ENCODE results near the gene LRRC4C.

GRCh38 chr11:40246983-40247382 lies 1212.5 kb downstream of the LRRC4C start:
- TF ChIP-seq EP300 (IDR thresholded peaks at IDR 0.05; ENCODE audit: borderline replicate concordance) (no peak), YY1 (IDR thresholded peaks at IDR 0.05; ENCODE audit: low read depth) (no peak)
- TF ChIP-seq, protein P1, sequence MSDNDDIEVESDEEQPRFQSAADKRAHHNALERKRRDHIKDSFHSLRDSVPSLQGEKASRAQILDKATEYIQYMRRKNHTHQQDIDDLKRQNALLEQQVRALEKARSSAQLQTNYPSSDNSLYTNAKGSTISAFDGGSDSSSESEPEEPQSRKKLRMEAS (IDR thresholded peaks at IDR 0.05) = no peak
